Mesendoderm (in vitro differentiated cells): ENCODE measurements around the gene SUPV3L1. TPM values are rescaled to one million over a fixed set of nuclear protein-coding genes. Genes with fewer than 3 reads are reported as not detected.
"Not testable (repeated sequence)": the region's sequence is repeated elsewhere in the genome, so short reads cannot be mapped to it uniquely, and the experiment has no call there.

Source experiments
- DNase-seq: peaks from one replicate; pipeline ENCODE4 v3.0.0; 2013
- H2AK5ac ChIP-seq: 2 replicates; pipeline ENCODE4 v1.6.1; 2013; ENCODE audit warnings: low read length, inconsistent platforms
- H2BK120ac ChIP-seq: 2 replicates; pipeline ENCODE4 v1.6.1; 2013; ENCODE audit warnings: low read depth, mild to moderate bottlenecking, low read length, moderate library complexity, mixed read lengths
- H2BK15ac ChIP-seq: replicated peaks from 2 replicates; pipeline ENCODE4 v1.6.1; 2013; ENCODE audit warnings: low read depth, mild to moderate bottlenecking, moderate library complexity
- H2BK5ac ChIP-seq: 2 replicates; pipeline ENCODE4 v1.6.1; 2013; ENCODE audit warnings: low read length, inconsistent platforms
- H3K18ac ChIP-seq: 2 replicates; pipeline ENCODE4 v1.6.1; 2013; ENCODE audit warnings: mild to moderate bottlenecking, low read length, mixed read lengths
- H3K23ac ChIP-seq: one replicate; pipeline ENCODE4 v1.6.1; 2013; ENCODE audit warnings: low read length
- H3K27ac ChIP-seq: 2 replicates; pipeline ENCODE4 v1.5.1; 2013; ENCODE audit warnings: low read depth, mild to moderate bottlenecking, inconsistent platforms, low read length, moderate library complexity
- H3K27me3 ChIP-seq: 2 replicates; pipeline ENCODE4 v1.6.1; 2013; ENCODE audit warnings: low read length, control low read depth, mild to moderate bottlenecking, inconsistent platforms; ENCODE audit not compliant: insufficient read depth, poor library complexity
- H3K36me3 ChIP-seq: 2 replicates; pipeline ENCODE4 v1.6.1; 2013; ENCODE audit warnings: low read length, inconsistent platforms; ENCODE audit not compliant: control insufficient read depth, insufficient read depth
- H3K4ac ChIP-seq: one replicate; pipeline ENCODE4 v1.6.1; 2013; ENCODE audit warnings: low read depth, mild to moderate bottlenecking, low read length, moderate library complexity
- H3K4me1 ChIP-seq: 2 replicates; pipeline ENCODE4 v1.6.1; 2013; ENCODE audit warnings: low read depth, low read length, inconsistent platforms; ENCODE audit not compliant: control insufficient read depth
- H3K4me2 ChIP-seq: 2 replicates; pipeline ENCODE4 v1.6.1; 2013; ENCODE audit warnings: low read length
- H3K4me3 ChIP-seq: 2 replicates; pipeline ENCODE4 v1.5.1; 2013; ENCODE audit warnings: mild to moderate bottlenecking, low read length
- H3K56ac ChIP-seq: one replicate; pipeline ENCODE4 v1.6.1; 2013; ENCODE audit warnings: low read length
- H3K79me1 ChIP-seq: 2 replicates; pipeline ENCODE4 v1.6.1; 2013; ENCODE audit warnings: low read length, inconsistent platforms
- H3K79me2 ChIP-seq: 2 replicates; pipeline ENCODE4 v1.6.1; 2013; ENCODE audit warnings: mild to moderate bottlenecking, low read length; ENCODE audit not compliant: control insufficient read depth, insufficient read depth
- H3K9ac ChIP-seq: 2 replicates; pipeline ENCODE4 v1.6.1; 2013; ENCODE audit warnings: low read length, inconsistent platforms
- H4K5ac ChIP-seq: one replicate; pipeline ENCODE4 v1.6.1; 2013; ENCODE audit warnings: low read length
- H4K8ac ChIP-seq: one replicate; pipeline ENCODE4 v1.6.1; 2013; ENCODE audit warnings: low read depth, mild to moderate bottlenecking, control low read depth, low read length, moderate library complexity
- WGBS: extraction: QIAGEN DNeasy Blood & Tissue Kit; methylation state at CpG from one replicate; pipeline ENCODE4 v1.1.7; 2013; ENCODE audit warnings: low lambda C conversion rate, missing lambda C conversion rate; ENCODE audit not compliant: insufficient coverage; ENCODE audit errors: extremely low coverage; 5-methylcytosine and 5-hydroxymethylcytosine counted together
- polyA plus RNA-seq, 2 experiments: library from polyadenylated mRNA; stranded (reverse); fragments of 200-250 nt; gene quantifications; one replicate each; pipeline ENCODE4 v1.2.3, GENCODE V29; 2013

The SUPV3L1 gene
- polyA plus RNA-seq (2013, experiment 1 of 2): 46.5 TPM
- polyA plus RNA-seq (2013, experiment 2 of 2): 46.4 TPM

DNA sequence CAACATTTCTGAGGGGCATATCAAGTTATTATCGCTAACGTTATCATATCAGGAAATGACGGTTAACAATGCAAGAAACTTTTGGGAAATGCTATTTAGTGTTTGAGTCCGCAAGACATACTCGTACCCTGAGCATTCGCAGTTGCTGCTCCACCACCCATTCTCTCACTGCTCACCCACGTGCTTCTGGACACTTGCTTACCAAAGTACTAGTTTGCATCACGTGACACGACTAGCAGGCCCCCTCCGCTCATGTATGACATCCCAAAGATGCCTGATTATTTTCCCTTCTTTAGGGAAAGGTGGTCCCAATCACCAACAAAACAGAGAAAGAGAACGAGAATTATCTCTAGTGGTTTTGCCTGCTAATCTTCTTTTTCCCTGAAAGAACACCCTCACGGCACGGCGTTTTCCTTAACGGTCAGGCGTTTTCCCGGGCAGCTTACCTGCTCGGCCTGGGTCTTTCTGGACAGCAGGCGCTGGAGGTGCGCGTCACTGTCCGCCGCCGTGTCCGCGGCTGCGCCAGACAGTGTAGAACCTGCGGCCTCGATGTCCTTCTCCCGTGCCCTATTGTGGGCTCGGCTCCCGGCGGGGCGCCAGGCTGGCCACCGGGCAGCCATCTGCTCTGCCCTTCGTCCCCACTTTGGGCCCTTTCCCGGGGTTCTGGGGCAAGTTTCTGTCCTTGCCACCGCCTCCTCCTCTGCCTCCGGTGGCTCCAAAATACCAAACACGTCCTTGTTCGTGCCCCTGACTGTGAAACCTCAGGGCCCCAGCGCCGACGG, at the start of gene SUPV3L1:
SUPV3L1 (plus strand) TSS at position 492 of the 782 bp plus-strand sequence; CDS start at position 550, 58 bp downstream.
- no peak within 1 kb of the TSS for H2BK120ac ChIP-seq
- DNase-seq: peak; percentile 99
- peak within 1 kb of the TSS; percentile 94 for H3K4me2 ChIP-seq
- H2AK5ac ChIP-seq: peak within 1 kb of the TSS; percentile 86
- no peak within 1 kb of the TSS for H2BK5ac ChIP-seq
- H2BK15ac ChIP-seq: no peak within 1 kb of the TSS
- H3K4ac ChIP-seq: no peak within 1 kb of the TSS
- H3K9ac ChIP-seq: peak within 1 kb of the TSS; percentile 82
- H3K56ac ChIP-seq: peak within 1 kb of the TSS; percentile 91
- H3K79me2 ChIP-seq: peaks cover 33% of the 10 kb centered on the region
- no CpG with 5 or more reads among the region's 44 CpGs for WGBS
- H3K4me3 ChIP-seq: peak within 1 kb of the TSS; percentile 74
- H3K27ac ChIP-seq: no peak within 1 kb of the TSS
- no peaks in the 10 kb centered on the region for H3K27me3 ChIP-seq
- H3K36me3 ChIP-seq: no peaks in the 10 kb centered on the region
- peak within 1 kb of the TSS; percentile 96 for H4K5ac ChIP-seq
- H3K23ac ChIP-seq: no peak within 1 kb of the TSS
- H3K79me1 ChIP-seq: peaks cover 10% of the 10 kb centered on the region
- H3K18ac ChIP-seq: no peak within 1 kb of the TSS
- peak within 1 kb of the TSS; percentile 31 for H4K8ac ChIP-seq
- peaks cover 5% of the 10 kb centered on the region for H3K4me1 ChIP-seq

DNA sequence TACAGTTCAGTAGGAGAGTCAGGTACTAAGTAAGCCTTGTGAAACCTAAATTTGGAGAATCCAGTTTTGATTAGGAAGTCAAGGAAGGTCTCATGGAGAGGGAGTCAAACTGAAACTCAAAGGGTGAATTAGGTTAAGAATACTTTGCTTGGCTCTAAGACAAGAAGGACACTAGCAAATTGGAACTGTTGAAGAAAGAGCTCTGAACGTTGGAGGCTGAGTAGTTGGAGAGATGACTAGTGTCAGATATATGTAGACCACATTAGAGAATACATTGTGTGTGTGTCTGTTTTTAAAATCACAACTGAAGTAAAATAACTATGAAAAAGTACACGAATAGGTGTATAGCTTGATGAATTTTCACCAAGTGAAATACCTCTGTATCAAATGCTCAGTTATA, 49.8 kb upstream of the SUPV3L1 start:
- H3K79me1 ChIP-seq: peaks cover 4% of the 10 kb centered on the region
- no peak overlapping the region for H3K27ac ChIP-seq
- no peak overlapping the region for H2BK120ac ChIP-seq
- no peak overlapping the region for H3K56ac ChIP-seq
- no peak overlapping the region for H3K9ac ChIP-seq
- H2BK5ac ChIP-seq: no peak overlapping the region
- no peak overlapping the region for H3K4me2 ChIP-seq
- H3K23ac ChIP-seq: no peak overlapping the region
- no peak overlapping the region for H2BK15ac ChIP-seq
- peaks cover 19% of the 10 kb centered on the region for H3K79me2 ChIP-seq
- H2AK5ac ChIP-seq: no peak overlapping the region
- no peak for DNase-seq
- no peaks in the 10 kb centered on the region for H3K4me1 ChIP-seq
- H3K4ac ChIP-seq: no peak overlapping the region
- H3K36me3 ChIP-seq: no peaks in the 10 kb centered on the region
- H3K27me3 ChIP-seq: no peaks in the 10 kb centered on the region
- H3K18ac ChIP-seq: no peak overlapping the region
- no CpG with 5 or more reads among the region's 2 CpGs for WGBS
- H4K5ac ChIP-seq: no peak overlapping the region
- no peak overlapping the region for H3K4me3 ChIP-seq
- no peak overlapping the region for H4K8ac ChIP-seq

- H3K9ac ChIP-seq: no peak overlapping the region
- H4K8ac ChIP-seq: no peak overlapping the region
- H4K5ac ChIP-seq: no peak overlapping the region
- H2BK120ac ChIP-seq: no peak overlapping the region
- H3K4me1 ChIP-seq: no peaks in the 10 kb centered on the region
- H3K23ac ChIP-seq: no peak overlapping the region
- no peak overlapping the region for H2AK5ac ChIP-seq
- no peak for DNase-seq
- H3K79me2 ChIP-seq: no peaks in the 10 kb centered on the region
- H3K79me1 ChIP-seq: peaks cover 4% of the 10 kb centered on the region
- no peak overlapping the region for H2BK15ac ChIP-seq
- H3K27ac ChIP-seq: no peak overlapping the region
- no peak overlapping the region for H3K18ac ChIP-seq
- H3K4ac ChIP-seq: no peak overlapping the region
- no peak overlapping the region for H3K56ac ChIP-seq
- WGBS: no CpG with 5 or more reads among the region's 2 CpGs
- H2BK5ac ChIP-seq: no peak overlapping the region
- no peaks in the 10 kb centered on the region for H3K27me3 ChIP-seq
- H3K36me3 ChIP-seq: peaks cover 2% of the 10 kb centered on the region
- no peak overlapping the region for H3K4me3 ChIP-seq
- H3K4me2 ChIP-seq: no peak overlapping the region
These were observed 40.1 kb upstream of the SUPV3L1 start for GRCh38 chr10:69139961-69140360.

- WGBS: no CpG with 5 or more reads among the region's 1 CpG
- H3K9ac ChIP-seq: no peak overlapping the region
These were observed 38.7 kb upstream of the SUPV3L1 start for GRCh38 chr10:69141304-69141703.

DNA sequence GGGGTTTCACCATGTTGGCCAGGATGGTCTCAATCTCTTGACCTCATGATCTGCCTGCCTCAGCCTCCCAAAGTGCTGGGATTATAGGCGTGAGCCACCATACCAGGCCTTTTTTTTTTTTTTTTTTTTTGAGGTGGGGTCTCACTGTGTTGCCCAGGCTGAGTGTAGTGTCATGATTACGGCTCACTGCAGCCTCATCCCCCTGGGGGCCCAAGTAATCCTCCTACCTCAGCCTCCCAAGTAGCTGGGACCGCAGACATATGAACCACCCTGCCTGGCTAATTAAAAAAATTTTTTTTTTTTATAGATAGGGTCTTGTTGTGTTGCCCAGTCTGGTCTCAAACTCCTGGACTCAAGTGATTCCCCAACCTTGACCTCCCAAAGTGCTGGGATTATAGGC, 38.0 kb upstream of the SUPV3L1 start:
- H3K18ac ChIP-seq, H3K79me2 ChIP-seq, H3K4ac ChIP-seq, H3K27ac ChIP-seq, H3K23ac ChIP-seq, H3K56ac ChIP-seq, H2BK120ac ChIP-seq, H3K27me3 ChIP-seq, H4K5ac ChIP-seq, H2BK15ac ChIP-seq, H3K79me1 ChIP-seq, H3K9ac ChIP-seq, H3K36me3 ChIP-seq, DNase-seq, H2AK5ac ChIP-seq, H2BK5ac ChIP-seq, H3K4me1 ChIP-seq, H3K4me3 ChIP-seq, H4K8ac ChIP-seq, H3K4me2 ChIP-seq: not testable (repeated sequence)
- WGBS: no CpG with 5 or more reads among the region's 3 CpGs

More at GRCh38 chr10:69141304-69141703, 38.7 kb upstream of the SUPV3L1 start:
- Histone ChIP-seq H3K27me3 (no peaks in the 10 kb centered on the region), H2AK5ac (no peak overlapping the region), H3K79me1 (peaks cover 4% of the 10 kb centered on the region), H3K23ac (no peak overlapping the region), H2BK15ac (no peak overlapping the region), H4K8ac (no peak overlapping the region), H4K5ac (no peak overlapping the region), H2BK5ac (no peak overlapping the region), H3K56ac (no peak overlapping the region), H3K4me3 (no peak overlapping the region), H3K79me2 (no peaks in the 10 kb centered on the region), H3K36me3 (peaks cover 2% of the 10 kb centered on the region), H3K4me2 (no peak overlapping the region), H2BK120ac (no peak overlapping the region), H3K4me1 (no peaks in the 10 kb centered on the region), H3K27ac (no peak overlapping the region), H3K18ac (no peak overlapping the region), H3K4ac (no peak overlapping the region)
- DNase-seq: no peak
